Sigmoid colon (tissue), 7 donors: Measurements from ENCODE around the gene ZNF3. TPM values are rescaled to one million over a fixed set of nuclear protein-coding genes. Genes with fewer than 3 reads are reported as not detected.
"Not testable (repeated sequence)": the region's sequence is repeated elsewhere in the genome, so short reads cannot be mapped to it uniquely, and the experiment has no call there.

Experiments
- DNase-seq: peaks from one replicate; pipeline ENCODE4 v3.0.0-alpha.2; 2019
- H3K27ac ChIP-seq, 4 donors: fragments of 200-600 bp; sonication (generic); one replicate each; pipeline ENCODE4 v1.5.1; 2016 to 2019; ENCODE audit warnings: mild to moderate bottlenecking in 1 of 4
- H3K27me3 ChIP-seq, 3 donors: fragments of 200-600 bp; sonication (generic); one replicate each; pipeline ENCODE4 v1.5.1; 2019; ENCODE audit warnings: mild to moderate bottlenecking in 1 of 3
- H3K36me3 ChIP-seq, 4 donors: fragments of 200-600 bp; sonication (generic); one replicate each; pipeline ENCODE4 v1.5.1; 2016 to 2019
- H3K4me1 ChIP-seq, 4 donors: fragments of 200-600 bp; sonication (generic); one replicate each; pipeline ENCODE4 v1.5.1; 2017 to 2019
- H3K4me3 ChIP-seq, 4 donors: fragments of 200-600 bp; sonication (generic); one replicate each; pipeline ENCODE4 v1.5.1; 2017 to 2019; ENCODE audit warnings: mild to moderate bottlenecking in 2 of 4, moderate library complexity in 1 of 4
- H3K9me3 ChIP-seq, 4 donors: fragments of 200-600 bp in 3 of 4; sonication (generic) in 3 of 4; one replicate each; pipeline versions ENCODE4 v1.5.1 to v1.6.1; 2013 to 2019
- CTCF ChIP-seq, 4 experiments: fragments of 450-650 bp in 3 of 4; fragments of 200-600 bp in 1 of 4; IDR thresholded peaks; one replicate each; pipeline ENCODE4 v1.5.1; 2016 to 2019; ENCODE audit warnings: antibody characterized with exemption in 4 of 4, mild to moderate bottlenecking in 3 of 4, moderate library complexity in 2 of 4
- EP300 ChIP-seq, 4 donors: sonication (generic); formaldehyde crosslinking; IDR thresholded peaks; one replicate each; pipeline ENCODE4 v1.6.1; 2017; ENCODE audit warnings: antibody characterized with exemption in 4 of 4
- POLR2A ChIP-seq, 2 donors: fragments of 450-650 bp; IDR thresholded peaks; one replicate each; pipeline ENCODE4 v1.6.1; 2016; ENCODE audit warnings: antibody characterized with exemption in 2 of 2, mild to moderate bottlenecking in 2 of 2, moderate library complexity in 2 of 2
- POLR2AphosphoS5 ChIP-seq, 4 donors: sonication (generic); formaldehyde crosslinking; IDR thresholded peaks; one replicate each; pipeline ENCODE4 v1.6.1; 2017; ENCODE audit warnings: antibody characterized with exemption in 4 of 4
- WGBS, 2 donors: extraction: QIAGEN DNeasy Blood & Tissue Kit; methylation state at CpG; one replicate each; pipeline ENCODE4 v1.1.7; 2013; 5-methylcytosine and 5-hydroxymethylcytosine counted together
- intact Hi-C: fragments of 100-400 bp; cut with DNase I; formaldehyde crosslinking; loops from one replicate; pipeline ENCODE4 v1.15.1; 2023
- polyA plus RNA-seq, 3 donors: library from polyadenylated mRNA; stranded (reverse); fragments of 200-250 nt; gene quantifications; one replicate each; pipeline ENCODE4 v1.2.3, GENCODE V29; 2013
- total RNA-seq, 4 donors: library from RNA; depleted of rRNA; stranded (reverse); fragments of >200 nt; gene quantifications; one replicate each; pipeline ENCODE4 v1.1.0, GENCODE V29; 2016
- donor health status: healthy with polysubstance abuse.
- donor health status: Bipolar disorder and iron deficiency.
- donor health status: healthy.

The ZNF3 gene
- total RNA-seq: 10 to 100 TPM; 17.9 to 28.0 (median 22.6) TPM
- polyA plus RNA-seq: 10 to 100 TPM; 17.1 to 19.2 (median 18.8) TPM

GRCh38 chr7:100081535-100082102 lies at the start of gene ZNF3:
TSS of gene ZNF3 (minus strand) at chr7:100081723. CDS start at chr7:100077357, 4,366 bp downstream.
- DNase-seq: peak; percentile 99
- WGBS, 2 donors: 0 to 1% methylated on average over 55 of the region's 55 CpGs
- intact Hi-C loops: loop anchor here (1.0 to 10.0 kb wide), 5 partner anchors 15 to 167 kb away; partner anchors contain the start of genes TRIM4, ZKSCAN1 and ZSCAN21
- Histone ChIP-seq H3K27ac (peak within 1 kb of the TSS; percentile 88 to 89 (median 89)), H3K9me3 (no peaks in the 10 kb centered on the region), H3K27me3 (no peaks in the 10 kb centered on the region), H3K4me1 (peaks cover 0 to 55% (median 48%) of the 10 kb centered on the region in 4 donors), H3K36me3 (peaks cover 3 to 31% (median 12%) of the 10 kb centered on the region in 4 donors), H3K4me3 (peak within 1 kb of the TSS; percentile 85 to 96 (median 89))
- TF ChIP-seq POLR2A (IDR thresholded peaks at IDR 0.05): peak; percentile 57 to 70
- peak; percentile 80 to 93 (median 91) for TF ChIP-seq CTCF (IDR thresholded peaks at IDR 0.05)
- peak in 2 of 4 donors; percentile 46 to 62 for TF ChIP-seq EP300 (IDR thresholded peaks at IDR 0.05)
- peak; percentile 66 to 95 (median 89) for TF ChIP-seq POLR2AphosphoS5 (IDR thresholded peaks at IDR 0.05)

- DNase-seq: peak; percentile 89
- 5 to 13% methylated on average over 24 of the region's 24 CpGs for WGBS, 2 donors
- Histone ChIP-seq H3K27ac (no peak overlapping the region), H3K4me1 (peaks cover 0 to 28% (median 22%) of the 10 kb centered on the region in 4 donors), H3K36me3 (no peaks in the 10 kb centered on the region), H3K9me3 (no peaks in the 10 kb centered on the region), H3K4me3 (no peak overlapping the region), H3K27me3 (no peaks in the 10 kb centered on the region)
- intact Hi-C loops: no loop called here
- TF ChIP-seq CTCF (IDR thresholded peaks at IDR 0.05) (peak; percentile 73 to 92 (median 83)), POLR2AphosphoS5 (IDR thresholded peaks at IDR 0.05) (no peak)
Measured at GRCh38 chr7:100130608-100131453, 49.3 kb upstream of the ZNF3 start.

GRCh38 chr7:100130220-100130607 lies 48.7 kb upstream of the ZNF3 start:
- H3K4me3 ChIP-seq, H3K27ac ChIP-seq, H3K36me3 ChIP-seq, DNase-seq, H3K9me3 ChIP-seq, H3K27me3 ChIP-seq, intact Hi-C loops: not testable (repeated sequence)
- H3K4me1 ChIP-seq: peaks cover 0 to 33% (median 24%) of the 10 kb centered on the region in 4 donors
- 94 to 98% methylated on average over 1 of the region's 1 CpG for WGBS, 2 donors

- intact Hi-C loops: loop anchor here (5.0 kb wide), 2 partner anchors 136 to 211 kb away; partner anchors contain the start of gene TRIM4
- peaks cover 0 to 33% (median 24%) of the 10 kb centered on the region in 4 donors for H3K4me1 ChIP-seq
Measured at GRCh38 chr7:100128637-100128963, 47.1 kb upstream of the ZNF3 start.

More at GRCh38 chr7:100128637-100128963, 47.1 kb upstream of the ZNF3 start:
- H3K9me3 ChIP-seq: no peaks in the 10 kb centered on the region
- H3K27me3 ChIP-seq: no peaks in the 10 kb centered on the region
- 39 to 56% methylated on average over 1 of the region's 1 CpG for WGBS, 2 donors
- TF ChIP-seq POLR2A (IDR thresholded peaks at IDR 0.05) (no peak), EP300 (IDR thresholded peaks at IDR 0.05) (no peak), CTCF (IDR thresholded peaks at IDR 0.05) (no peak), POLR2AphosphoS5 (IDR thresholded peaks at IDR 0.05) (no peak)
- no peak for DNase-seq
- H3K27ac ChIP-seq: peak overlapping the region in 3 of 4 donors; percentile 93 to 95 (median 94)
- H3K4me3 ChIP-seq: no peak overlapping the region
- H3K36me3 ChIP-seq: peaks cover 0 to 4% (median 0%) of the 10 kb centered on the region in 4 donors
